ENCODE results near the gene DYNC1H1. TPM values are rescaled to one million over a fixed set of nuclear protein-coding genes. Genes with fewer than 3 reads are reported as not detected.
A peak's percentile ranks its signal among the peaks of the same experiment; 100 is the strongest.
"Not testable (repeated sequence)": the region's sequence is repeated elsewhere in the genome, so short reads cannot be mapped to it uniquely, and the experiment has no call there.

DYNC1H1 gene
- total RNA-seq, 1 experiment from 2014 or later: 210 TPM

DNA sequence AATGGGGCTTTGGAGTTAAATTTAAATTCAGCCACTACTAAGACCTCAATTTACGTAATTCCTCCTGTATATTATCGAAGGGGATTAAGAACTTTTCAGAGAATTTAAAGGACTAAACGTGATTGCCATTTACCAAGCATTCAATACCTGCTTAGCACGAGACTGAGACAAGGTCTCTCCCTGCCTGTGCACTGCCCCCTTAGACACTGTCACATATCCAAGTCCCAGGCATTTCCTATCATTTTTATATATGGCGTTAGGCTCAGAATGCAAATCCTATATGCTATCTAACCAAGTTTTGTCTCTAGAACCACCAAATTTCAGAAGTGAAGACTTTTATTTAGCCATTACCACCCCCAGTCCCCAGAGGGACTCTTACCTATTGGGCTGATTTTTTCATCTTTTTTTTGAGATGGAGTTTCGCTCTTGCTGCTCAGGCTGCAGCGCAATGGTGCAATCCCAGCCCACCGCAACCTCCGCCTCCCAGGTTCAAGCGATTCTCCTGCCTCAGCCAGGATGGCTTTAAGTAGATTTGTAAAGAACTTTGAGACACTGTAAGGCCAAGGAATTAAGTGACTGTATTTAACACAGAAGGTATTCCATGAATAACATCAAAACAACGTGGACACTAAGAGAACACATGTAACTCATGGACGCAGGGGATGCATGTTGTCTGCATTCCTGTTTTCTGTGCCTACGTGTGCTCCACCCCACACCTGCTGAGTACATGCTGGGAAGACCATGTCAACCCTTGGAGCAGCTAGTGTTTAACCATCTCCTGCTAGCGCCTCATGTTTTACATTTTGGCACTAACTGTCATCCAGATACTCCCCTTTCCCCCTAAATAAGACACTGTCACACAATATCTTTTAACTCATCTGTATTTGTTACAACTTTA is 116.1 kb downstream of the DYNC1H1 start:
- DNase-seq: no peak
- peaks cover 48% of the 10 kb centered on the region for H3K36me3 ChIP-seq (replicated peaks; ENCODE audit: control insufficient read depth, insufficient read depth, low read length)
- no peaks in the 10 kb centered on the region for H3K27me3 ChIP-seq (ENCODE audit: control insufficient read depth, insufficient read depth, low read length)
- no peak overlapping the region for H3K4me3 ChIP-seq (ENCODE audit: insufficient read depth, low read depth, low read length)

DNA sequence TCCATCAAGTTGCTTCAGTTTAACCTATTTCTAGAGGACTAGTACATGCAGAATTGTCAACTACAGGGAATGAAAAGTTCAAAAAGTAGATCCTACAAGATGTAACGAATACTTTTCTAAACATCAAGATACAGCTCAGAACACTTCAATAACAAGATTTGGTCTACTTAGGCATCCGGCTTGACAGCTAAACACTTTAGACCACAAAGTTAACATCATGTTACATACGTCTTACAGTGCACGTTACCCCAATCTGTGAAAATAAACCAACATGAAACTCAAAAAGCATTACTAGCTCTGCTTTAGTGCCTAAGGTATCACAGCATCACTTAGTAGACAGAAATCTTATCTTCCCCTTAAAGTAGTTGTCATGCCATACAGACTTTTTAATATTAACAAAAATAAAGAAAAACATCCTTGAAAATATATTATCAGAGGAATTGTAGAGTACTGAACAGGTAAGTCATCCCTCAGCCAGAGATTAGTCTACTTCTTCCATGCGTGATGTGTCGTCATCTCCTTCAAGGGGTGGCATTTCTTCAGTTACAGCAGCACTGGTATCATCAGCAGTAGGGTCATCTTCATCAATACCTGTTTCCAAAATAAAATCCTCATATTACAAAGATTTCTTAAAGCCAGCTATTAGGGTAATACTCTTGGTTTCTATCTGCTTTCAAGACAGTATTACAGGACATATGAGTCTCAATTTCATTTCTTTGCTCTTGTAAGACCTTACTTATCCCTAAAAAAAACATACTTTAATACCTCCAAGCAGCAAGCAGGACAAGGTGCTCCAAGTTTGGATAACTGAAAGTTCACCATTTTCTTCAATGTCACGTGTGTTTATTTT is 117.1 kb downstream of the DYNC1H1 start:
- Histone ChIP-seq H3K4me3 (ENCODE audit: insufficient read depth, low read depth, low read length) (no peak overlapping the region), H3K36me3 (replicated peaks; ENCODE audit: control insufficient read depth, insufficient read depth, low read length) (peaks cover 54% of the 10 kb centered on the region), H3K27me3 (ENCODE audit: control insufficient read depth, insufficient read depth, low read length) (no peaks in the 10 kb centered on the region)
- DNase-seq: no peak

DNA sequence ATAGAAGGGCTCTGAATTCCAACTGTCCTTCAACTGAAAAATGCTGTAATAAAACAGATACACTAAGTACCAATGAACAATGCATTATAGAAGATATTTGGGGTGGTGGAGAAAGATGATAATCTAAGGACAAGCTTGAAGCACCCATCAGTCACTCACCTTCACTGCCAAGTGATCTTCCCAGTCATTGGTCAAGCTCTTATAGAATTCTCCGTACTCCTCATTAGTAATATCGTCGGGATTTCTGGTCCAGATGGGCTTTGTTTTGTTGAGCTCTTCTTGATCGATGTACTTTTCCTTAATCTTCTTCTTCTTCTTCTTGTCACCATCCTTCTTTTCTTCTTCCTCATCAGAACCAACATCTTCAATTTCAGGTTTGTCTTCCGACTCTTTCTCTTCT is 120.1 kb downstream of the DYNC1H1 start:
- not testable (repeated sequence) for DNase-seq; H3K4me3 ChIP-seq (ENCODE audit: insufficient read depth, low read depth, low read length); H3K27me3 ChIP-seq (ENCODE audit: control insufficient read depth, insufficient read depth, low read length)
- peaks cover 51% of the 10 kb centered on the region for H3K36me3 ChIP-seq (replicated peaks; ENCODE audit: control insufficient read depth, insufficient read depth, low read length)

DNA sequence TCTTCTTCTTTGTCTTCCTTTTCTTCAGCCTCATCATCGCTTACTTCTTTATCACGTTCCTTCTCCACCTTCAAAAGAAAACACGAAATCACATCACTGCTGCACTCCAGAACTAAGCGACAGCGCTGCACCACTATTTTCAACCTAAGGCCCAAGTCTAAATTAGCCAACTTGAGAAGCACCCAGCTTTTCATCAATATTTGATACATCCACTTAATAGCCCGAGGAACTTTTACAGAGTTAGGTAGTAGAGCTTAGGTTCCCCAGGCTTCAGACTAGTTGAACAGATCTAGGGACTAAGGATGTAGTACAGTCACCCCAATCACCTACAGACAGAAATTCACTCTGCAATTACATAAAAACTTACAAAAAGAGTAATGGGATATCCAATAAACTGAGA is 120.6 kb downstream of the DYNC1H1 start:
- H3K4me3 ChIP-seq (ENCODE audit: insufficient read depth, low read depth, low read length): no peak overlapping the region; the same call in 1 of the 2 replicates
- peaks cover 48% of the 10 kb centered on the region for H3K36me3 ChIP-seq (replicated peaks; ENCODE audit: control insufficient read depth, insufficient read depth, low read length)
- no peaks in the 10 kb centered on the region for H3K27me3 ChIP-seq (ENCODE audit: control insufficient read depth, insufficient read depth, low read length)
- DNase-seq: no peak

DNA sequence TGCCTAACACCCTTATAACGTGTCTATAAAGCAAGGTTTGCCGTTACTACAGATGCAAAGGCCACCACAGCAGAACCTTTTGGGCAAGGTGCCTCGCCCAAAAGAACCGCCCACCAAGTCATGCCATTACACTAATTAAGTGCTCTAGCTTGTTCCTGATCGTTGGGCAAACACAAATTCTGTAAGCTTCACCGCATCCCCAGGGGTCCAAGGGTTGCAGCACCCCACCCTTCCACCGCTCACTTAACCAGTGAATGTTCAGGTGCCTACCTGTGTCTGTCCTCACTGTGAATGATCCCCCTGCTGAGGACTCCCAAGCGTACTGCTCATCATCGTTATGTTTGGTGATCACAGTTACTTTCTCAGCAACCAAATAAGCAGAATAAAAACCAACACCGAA is 121.1 kb downstream of the DYNC1H1 start:
- Histone ChIP-seq H3K36me3 (replicated peaks; ENCODE audit: control insufficient read depth, insufficient read depth, low read length) (peaks cover 44% of the 10 kb centered on the region), H3K4me3 (ENCODE audit: insufficient read depth, low read depth, low read length) (peak overlapping the region; percentile 90)

DNA sequence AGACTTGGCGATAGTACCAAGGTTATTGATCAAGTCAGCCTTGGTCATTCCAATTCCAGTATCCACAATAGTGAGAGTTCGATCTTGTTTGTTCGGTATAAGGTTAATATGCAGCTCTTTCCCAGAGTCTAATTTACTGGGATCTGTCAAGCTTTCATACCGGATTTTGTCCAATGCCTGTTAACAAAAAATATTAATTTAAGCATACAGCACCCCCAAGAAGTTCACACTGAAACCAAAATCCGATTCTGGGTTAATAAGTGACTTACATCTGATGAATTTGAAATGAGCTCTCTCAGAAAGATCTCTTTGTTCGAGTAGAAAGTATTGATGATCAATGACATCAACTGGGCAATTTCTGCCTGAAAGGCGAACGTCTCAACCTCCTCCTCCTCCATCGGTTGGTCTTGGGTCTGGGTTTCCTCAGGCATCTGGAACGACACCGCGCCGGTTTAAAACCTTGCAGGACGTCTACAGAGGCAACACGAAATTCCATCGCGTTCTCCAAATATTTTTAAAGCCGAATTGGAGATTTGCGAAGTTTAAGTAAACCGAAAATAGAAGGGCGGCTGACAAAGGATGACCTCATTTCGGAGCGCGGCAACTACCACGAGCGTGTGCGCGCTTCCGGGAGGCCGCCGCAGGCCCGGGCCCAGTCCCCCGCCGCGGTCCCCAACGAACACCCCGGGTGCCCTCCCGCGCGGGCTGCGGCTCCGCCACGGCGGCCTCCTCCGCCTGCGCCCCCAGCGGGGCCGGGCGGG is 121.8 kb downstream of the DYNC1H1 start:
- H3K36me3 ChIP-seq (replicated peaks; ENCODE audit: control insufficient read depth, insufficient read depth, low read length): peaks cover 39% of the 10 kb centered on the region
- peak overlapping the region; percentile 90 for H3K4me3 ChIP-seq (ENCODE audit: insufficient read depth, low read depth, low read length)
- H3K27me3 ChIP-seq (ENCODE audit: control insufficient read depth, insufficient read depth, low read length): no peaks in the 10 kb centered on the region
- DNase-seq: peak; percentile 87

More for the DNA sequence above, 121.1 kb downstream of the DYNC1H1 start:
- H3K27me3 ChIP-seq (ENCODE audit: control insufficient read depth, insufficient read depth, low read length): no peaks in the 10 kb centered on the region
- no peak for DNase-seq

DNA sequence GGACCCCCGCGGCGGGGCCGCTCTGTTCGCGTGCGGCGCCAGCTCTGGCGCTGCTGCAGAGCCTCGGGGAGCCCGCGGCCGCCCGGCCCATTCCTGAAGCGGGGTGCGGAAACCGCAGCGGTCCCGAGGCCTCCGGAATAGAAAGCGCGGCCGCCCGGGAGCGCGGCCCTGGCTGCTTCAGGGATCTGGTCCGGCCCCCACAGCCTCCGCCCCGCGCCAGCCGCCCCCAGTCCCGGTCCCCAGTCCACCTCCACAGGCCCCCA is 122.3 kb downstream of the DYNC1H1 start:
- no peak for DNase-seq
- Histone ChIP-seq H3K4me3 (ENCODE audit: insufficient read depth, low read depth, low read length) (peak overlapping the region; percentile 90), H3K36me3 (replicated peaks; ENCODE audit: control insufficient read depth, insufficient read depth, low read length) (peaks cover 35% of the 10 kb centered on the region), H3K27me3 (ENCODE audit: control insufficient read depth, insufficient read depth, low read length) (no peaks in the 10 kb centered on the region)

DNA sequence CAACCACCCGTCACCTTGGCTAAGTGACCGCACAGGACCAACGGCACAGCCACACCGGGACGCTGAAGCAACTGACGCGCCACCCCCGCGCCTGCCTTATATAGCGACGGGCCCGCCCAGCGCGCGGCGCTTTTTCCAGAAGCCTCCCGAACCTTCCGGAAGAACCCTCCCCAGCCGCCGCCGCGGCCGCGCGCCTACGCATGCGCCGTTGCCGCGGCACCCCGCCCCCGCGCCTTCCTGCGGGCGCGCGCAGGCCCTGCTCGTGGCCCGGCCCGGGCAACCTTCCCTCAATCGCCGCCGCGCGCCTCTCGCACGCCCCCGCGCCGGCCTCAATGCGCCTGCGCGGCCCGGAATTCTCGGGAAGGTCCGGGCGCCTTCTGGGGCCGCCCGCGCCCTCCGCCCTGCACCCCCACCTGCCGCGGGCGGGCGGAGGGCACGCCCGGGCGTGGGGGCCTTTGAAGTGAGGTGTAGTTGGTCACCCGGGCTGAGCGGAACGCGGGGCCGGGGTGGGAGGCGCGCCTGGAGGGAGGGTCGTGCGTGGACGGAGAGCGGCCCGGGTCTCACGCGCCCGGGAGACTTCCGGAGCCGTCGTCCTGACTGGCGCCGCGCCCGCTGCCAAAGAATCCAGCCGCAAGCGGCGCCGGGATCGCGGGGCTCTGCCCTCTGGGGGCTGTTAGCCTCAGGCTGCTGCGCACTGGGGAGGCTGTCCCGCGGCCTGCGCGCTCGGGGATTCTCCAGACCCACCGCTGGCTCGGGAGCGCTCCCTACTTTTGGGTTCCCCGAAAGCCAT is 122.8 kb downstream of the DYNC1H1 start, which contains the start of gene HSP90AA1:
TSS of gene HSP90AA1 (minus strand) at position 73 of the 790 bp plus-strand sequence. CDS start 666 bp downstream, outside the sequence.
- Histone ChIP-seq H3K4me3 (ENCODE audit: insufficient read depth, low read depth, low read length) (peak within 1 kb of the TSS; percentile 90), H3K36me3 (replicated peaks; ENCODE audit: control insufficient read depth, insufficient read depth, low read length) (peaks cover 31% of the 10 kb centered on the region)

DNA sequence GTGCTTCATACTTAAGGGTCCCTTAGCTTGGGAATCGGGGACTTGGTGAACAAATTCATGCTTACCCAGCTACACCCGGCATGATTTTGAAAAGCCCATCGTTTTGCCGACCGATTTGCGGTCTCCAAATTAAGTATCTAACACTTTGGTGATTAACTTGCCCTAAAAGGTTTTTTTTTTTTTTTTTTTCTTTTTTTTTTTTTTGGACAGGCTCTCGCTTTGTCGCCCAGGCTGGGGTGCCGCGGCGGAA is 123.3 kb downstream of the DYNC1H1 start:
- DNase-seq: no peak
- Histone ChIP-seq H3K27me3 (ENCODE audit: control insufficient read depth, insufficient read depth, low read length) (no peaks in the 10 kb centered on the region), H3K4me3 (ENCODE audit: insufficient read depth, low read depth, low read length) (peak overlapping the region; percentile 67), H3K36me3 (replicated peaks; ENCODE audit: control insufficient read depth, insufficient read depth, low read length) (peaks cover 28% of the 10 kb centered on the region)

More for the DNA sequence above, 122.8 kb downstream of the DYNC1H1 start, which contains the start of gene HSP90AA1:
- H3K27me3 ChIP-seq (ENCODE audit: control insufficient read depth, insufficient read depth, low read length): no peaks in the 10 kb centered on the region
- DNase-seq: peak; percentile 100

DNA sequence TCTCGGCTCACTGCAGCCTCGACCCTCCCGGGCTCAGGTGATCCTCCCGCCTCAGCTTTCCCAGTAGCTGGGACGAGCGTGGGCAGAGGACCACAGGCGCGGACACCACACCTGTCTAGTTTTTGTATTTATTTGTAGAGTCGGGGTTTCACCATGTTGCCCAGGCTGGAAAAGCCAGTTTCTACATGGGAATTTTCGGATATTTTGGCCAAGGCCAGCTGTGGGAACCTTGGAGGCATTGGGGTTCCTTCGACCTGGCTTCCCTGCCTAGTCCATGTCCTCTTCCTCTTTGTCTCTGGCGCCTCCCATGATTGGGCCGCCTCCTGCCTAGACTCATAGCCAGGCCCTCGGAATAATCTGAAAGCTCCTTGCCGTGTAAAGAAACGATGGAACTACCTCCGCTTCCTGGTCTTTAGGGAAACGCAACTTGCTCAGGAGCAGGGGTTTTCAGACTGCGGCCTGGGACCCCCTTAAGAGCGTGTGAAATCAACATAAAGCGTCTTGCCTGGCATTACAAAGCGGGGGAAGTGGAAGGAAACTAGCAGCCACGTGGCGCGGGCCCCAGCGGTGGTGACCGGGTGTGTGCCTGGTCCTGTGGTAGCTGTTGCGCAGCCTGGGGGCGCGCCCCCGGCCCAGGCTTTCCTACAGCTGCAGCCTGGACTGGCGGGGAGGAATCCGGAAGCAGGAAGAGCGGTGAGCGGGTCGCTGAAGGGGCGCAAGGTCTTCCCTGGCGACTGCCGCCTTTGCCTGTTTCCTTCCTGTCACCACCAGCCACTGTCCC is 123.8 kb downstream of the DYNC1H1 start:
- H3K27me3 ChIP-seq (ENCODE audit: control insufficient read depth, insufficient read depth, low read length): no peaks in the 10 kb centered on the region

DNA sequence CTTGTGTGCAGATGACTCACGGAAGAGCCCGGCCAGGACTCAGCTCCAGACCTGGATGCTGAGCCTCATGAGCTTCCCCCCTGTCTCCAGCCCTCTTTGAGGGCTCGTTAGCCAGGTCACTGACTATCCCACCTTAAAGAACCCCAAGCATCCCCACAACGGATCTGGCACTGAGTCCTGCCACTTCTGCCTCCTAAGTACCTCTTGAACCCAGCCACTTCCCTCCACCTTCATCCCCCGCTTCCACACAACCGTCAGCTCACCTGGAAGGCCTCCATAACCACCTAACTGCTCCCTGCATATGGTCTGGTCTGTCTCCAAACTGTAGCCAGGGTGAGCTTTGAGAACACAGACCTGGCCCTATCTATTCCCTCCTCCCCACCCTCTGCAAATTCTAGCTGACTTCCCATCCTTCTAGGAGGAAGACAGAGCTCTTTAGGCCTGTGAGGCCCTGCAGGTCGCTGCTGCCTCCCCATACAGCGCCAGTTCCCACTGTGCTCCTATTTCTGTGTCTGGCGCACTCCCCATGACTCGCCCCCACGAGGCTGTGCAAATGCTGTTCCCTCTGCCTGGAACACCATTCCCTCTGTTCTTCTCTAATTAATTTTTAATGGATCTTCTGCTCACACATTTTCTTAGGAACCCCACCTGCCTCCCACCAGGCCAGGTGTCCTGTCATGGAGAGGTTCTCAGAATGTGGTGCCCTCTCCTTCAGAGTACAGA is 125.4 kb downstream of the DYNC1H1 start:
- Histone ChIP-seq H3K36me3 (replicated peaks; ENCODE audit: control insufficient read depth, insufficient read depth, low read length) (peaks cover 12% of the 10 kb centered on the region), H3K4me3 (ENCODE audit: insufficient read depth, low read depth, low read length) (no peak overlapping the region), H3K27me3 (ENCODE audit: control insufficient read depth, insufficient read depth, low read length) (no peaks in the 10 kb centered on the region)
- DNase-seq: peak; percentile 16

More for the DNA sequence above, 123.8 kb downstream of the DYNC1H1 start:
- peak; percentile 68 for DNase-seq
- Histone ChIP-seq H3K36me3 (replicated peaks; ENCODE audit: control insufficient read depth, insufficient read depth, low read length) (peaks cover 24% of the 10 kb centered on the region), H3K4me3 (ENCODE audit: insufficient read depth, low read depth, low read length) (peak overlapping the region; percentile 67)

DNA sequence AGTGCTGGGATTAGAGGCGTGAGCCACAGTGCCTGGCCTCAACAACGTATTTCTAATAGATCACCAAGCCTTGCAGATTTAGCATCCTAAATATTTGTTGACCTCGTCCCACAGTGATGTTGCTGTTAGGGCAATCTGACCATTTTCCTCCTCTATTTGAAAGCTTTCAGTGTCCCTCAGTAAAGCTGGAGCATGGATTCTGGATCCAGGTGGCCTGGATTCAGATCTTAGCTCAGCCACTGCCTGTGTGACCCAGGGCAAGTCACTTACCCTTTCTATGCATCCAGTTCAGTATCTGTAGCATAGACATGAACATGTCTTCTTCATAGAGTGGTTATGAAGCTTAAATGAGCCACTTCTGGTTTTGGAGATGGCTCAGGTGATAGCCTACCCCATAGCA is 126.3 kb downstream of the DYNC1H1 start:
- no peak for DNase-seq
- Histone ChIP-seq H3K27me3 (ENCODE audit: control insufficient read depth, insufficient read depth, low read length) (no peaks in the 10 kb centered on the region), H3K4me3 (ENCODE audit: insufficient read depth, low read depth, low read length) (no peak overlapping the region), H3K36me3 (replicated peaks; ENCODE audit: control insufficient read depth, insufficient read depth, low read length) (peaks cover 3% of the 10 kb centered on the region; the same call in 1 of the 2 replicates)

DNA sequence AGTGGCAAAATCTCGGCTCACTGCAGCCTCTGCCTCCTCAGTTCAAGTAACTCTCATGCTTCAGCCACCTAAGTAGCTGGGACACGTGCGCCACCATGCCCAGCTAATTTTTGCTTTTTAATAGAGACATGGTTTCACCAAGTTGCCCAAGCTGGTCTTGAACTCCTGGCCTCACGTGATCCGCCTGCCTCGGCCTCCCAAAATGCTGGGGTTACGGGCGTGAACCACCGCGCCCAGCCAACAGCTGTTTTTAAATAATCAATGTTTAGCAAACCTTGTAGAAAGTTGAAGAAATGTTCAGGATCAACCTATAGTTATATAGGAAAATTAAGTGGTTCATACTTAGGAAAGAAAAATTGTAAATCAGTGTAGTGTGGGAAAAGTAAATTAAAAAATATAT is 128.4 kb downstream of the DYNC1H1 start:
- no peaks in the 10 kb centered on the region for H3K36me3 ChIP-seq (replicated peaks; ENCODE audit: control insufficient read depth, insufficient read depth, low read length)
- DNase-seq: no peak
- no peak overlapping the region for H3K4me3 ChIP-seq (ENCODE audit: insufficient read depth, low read depth, low read length)
- H3K27me3 ChIP-seq (ENCODE audit: control insufficient read depth, insufficient read depth, low read length): no peaks in the 10 kb centered on the region

Measured in H7 (cell line).